Nephron (organoid): Measurements from ENCODE around the gene ATRIP.

Experiments used
- H3K27ac Mint-ChIP-seq, 3 experiments: 2 replicates each; pipeline ENCODE4 v1.8.0; 2020; ENCODE audit warnings: mixed read lengths in 3 of 3, mild to moderate bottlenecking in 2 of 3, moderate library complexity in 1 of 3
- H3K27me3 Mint-ChIP-seq: 2 replicates; pipeline ENCODE4 v1.8.0; 2021; ENCODE audit warnings: low read depth, mild to moderate bottlenecking, moderate library complexity, mixed read lengths
- H3K36me3 Mint-ChIP-seq: 2 replicates; pipeline ENCODE4 v1.8.0; 2020; ENCODE audit warnings: low read depth, mixed read lengths
- H3K4me1 Mint-ChIP-seq: 2 replicates; pipeline ENCODE4 v1.8.0; 2020; ENCODE audit warnings: mixed read lengths
- H3K4me3 Mint-ChIP-seq, 3 experiments: 2 replicates each; pipeline ENCODE4 v1.8.0; 2020; ENCODE audit warnings: mild to moderate bottlenecking in 3 of 3, mixed read lengths in 3 of 3, moderate library complexity in 2 of 3
- H3K9me3 Mint-ChIP-seq: 2 replicates; pipeline ENCODE4 v1.8.0; 2020; ENCODE audit warnings: mixed read lengths
- CTCF ChIP-seq, 3 experiments: fragments of 200-600 bp; sonication (generic); IDR thresholded peaks; one replicate each; pipeline ENCODE4 v1.5.0; 2021; ENCODE audit warnings: antibody characterized with exemption in 3 of 3; ENCODE audit not compliant: unreplicated experiment in 3 of 3

The ATRIP gene

GRCh38 chr3:48405971-48406370 lies 40.6 kb upstream of the ATRIP start:
- Mint-ChIP-seq H3K9me3 (no peaks in the 10 kb centered on the region), H3K27ac (no peak overlapping the region), H3K4me1 (no peaks in the 10 kb centered on the region), H3K4me3 (no peak overlapping the region), H3K27me3 (no peaks in the 10 kb centered on the region), H3K36me3 (peaks cover 36% of the 10 kb centered on the region)
- TF ChIP-seq CTCF (IDR thresholded peaks at IDR 0.05; ENCODE audit: unreplicated experiment in 3 of 3) = no peak

GRCh38 chr3:48406443-48407431 lies 39.8 kb upstream of the ATRIP start:
- no peak for TF ChIP-seq CTCF (IDR thresholded peaks at IDR 0.05; ENCODE audit: unreplicated experiment in 3 of 3)
- Mint-ChIP-seq H3K4me3 (no peak overlapping the region), H3K9me3 (no peaks in the 10 kb centered on the region), H3K36me3 (peaks cover 37% of the 10 kb centered on the region), H3K27ac (no peak overlapping the region), H3K27me3 (no peaks in the 10 kb centered on the region), H3K4me1 (no peaks in the 10 kb centered on the region)

GRCh38 chr3:48407542-48408099 lies 38.9 kb upstream of the ATRIP start:
- no peak overlapping the region for H3K27ac Mint-ChIP-seq
- no peaks in the 10 kb centered on the region for H3K9me3 Mint-ChIP-seq
- no peaks in the 10 kb centered on the region for H3K4me1 Mint-ChIP-seq
- no peak overlapping the region for H3K4me3 Mint-ChIP-seq
- TF ChIP-seq CTCF (IDR thresholded peaks at IDR 0.05; ENCODE audit: unreplicated experiment in 3 of 3) = no peak
- H3K27me3 Mint-ChIP-seq = no peaks in the 10 kb centered on the region
- peaks cover 39% of the 10 kb centered on the region for H3K36me3 Mint-ChIP-seq

- Mint-ChIP-seq H3K9me3 (no peaks in the 10 kb centered on the region), H3K36me3 (peaks cover 46% of the 10 kb centered on the region), H3K27me3 (no peaks in the 10 kb centered on the region), H3K27ac (no peak overlapping the region), H3K4me1 (no peaks in the 10 kb centered on the region), H3K4me3 (no peak overlapping the region)
- no peak for TF ChIP-seq CTCF (IDR thresholded peaks at IDR 0.05; ENCODE audit: unreplicated experiment in 3 of 3)
Measured at GRCh38 chr3:48408823-48409281, 37.7 kb upstream of the ATRIP start.

- Mint-ChIP-seq H3K4me1 (no peaks in the 10 kb centered on the region), H3K27me3 (no peaks in the 10 kb centered on the region), H3K4me3 (no peak overlapping the region), H3K36me3 (peaks cover 51% of the 10 kb centered on the region), H3K27ac (no peak overlapping the region), H3K9me3 (no peaks in the 10 kb centered on the region)
- no peak for TF ChIP-seq CTCF (IDR thresholded peaks at IDR 0.05; ENCODE audit: unreplicated experiment in 3 of 3)
Measured at GRCh38 chr3:48409291-48410201, 37.0 kb upstream of the ATRIP start.
